K562 (cell line): Measurements from ENCODE around the gene SATB2. TPM values are rescaled to one million over a fixed set of nuclear protein-coding genes. Genes with fewer than 3 reads are reported as not detected.

Experiments used
- ATAC-seq: fragments of 200-7000 bp; cut with Tn5 transposase; 3 replicates; pipeline ENCODE4 v1.9.1; 2020; ENCODE audit warnings: moderate library complexity
- BruUV-seq: library from RNA; stranded (reverse); fragments of 400-500 nt; replicated peaks from 2 replicates; lab custom pipeline; 2021; lab: Mats Ljungman, UMichigan
- CTCF ChIA-PET: fragments of 300-600 bp; formaldehyde crosslinking; extraction: SDS; loops from one replicate; lab custom pipeline; 2021; ENCODE audit warnings: low intra/inter-chr PET ratio; lab: Yijun Ruan, JAX
- POLR2A ChIA-PET: fragments of 300-600, 350-650 bp; sonication (Branson Sonifier 250); formaldehyde crosslinking; extraction: SDS; loops from one replicate; lab custom pipeline; 2021; ENCODE audit warnings: antibody characterized with exemption, inconsistent platforms; lab: Yijun Ruan, JAX
- DNase-seq, 4 experiments: peaks; one replicate each; pipeline versions ENCODE4 v3.0.0 to v3.0.0-alpha.2; 2011 to 2018; ENCODE audit warnings: low spot score in 3 of 4, mixed read lengths in 3 of 4; ENCODE audit errors: extremely low read depth in 1 of 4
- FAIRE-seq: peaks from 2 replicates; lab custom pipeline; 2011; peaks lifted over from hg19 to GRCh38; lab: Jason Lieb, UNC
- H2AFZ ChIP-seq: 2 replicates; pipeline ENCODE4 v1.6.0; 2011; ENCODE audit warnings: low read depth, low read length, control low read depth, inconsistent platforms
- H3K27ac ChIP-seq: fragments of 200-600 bp; 3 replicates; pipeline ENCODE4 v1.8.0; 2011; ENCODE audit warnings: low read depth, mild to moderate bottlenecking, control low read depth, inconsistent platforms, low read length, moderate library complexity, mixed read lengths; ENCODE audit errors: extremely low read depth
- H3K27me3 ChIP-seq, 2 experiments: fragments of 300-600 bp in 1 of 2; 2 replicates in 1 of 2; 3 replicates in 1 of 2; pipeline versions ENCODE4 v1.6.0 to v1.8.0; 2011; ENCODE audit warnings: inconsistent platforms in 2 of 2, low read length in 2 of 2, mild to moderate bottlenecking in 1 of 2, mixed read lengths in 1 of 2, moderate library complexity in 1 of 2; ENCODE audit not compliant: control insufficient read depth in 2 of 2, insufficient read depth in 2 of 2
- H3K36me3 ChIP-seq: fragments of 300-600 bp; 3 replicates; pipeline ENCODE4 v1.8.0; 2011; ENCODE audit warnings: mild to moderate bottlenecking, low read length, inconsistent platforms; ENCODE audit not compliant: control insufficient read depth, insufficient read depth
- H3K4me1 ChIP-seq, 2 experiments: fragments of 200-600 bp in 1 of 2; replicated peaks in 1 of 2; 2 replicates in 1 of 2; 3 replicates in 1 of 2; pipeline versions ENCODE4 v1.5.1 to v1.8.0; 2011; ENCODE audit warnings: inconsistent platforms in 2 of 2, low read length in 2 of 2, mild to moderate bottlenecking in 1 of 2, mixed read lengths in 1 of 2, moderate library complexity in 1 of 2; ENCODE audit not compliant: control insufficient read depth in 2 of 2, insufficient read depth in 2 of 2
- H3K4me2 ChIP-seq: 2 replicates; pipeline ENCODE4 v1.6.1; 2011; ENCODE audit warnings: low read length, control low read depth, inconsistent platforms, mixed read lengths; ENCODE audit not compliant: insufficient read depth
- H3K4me3 ChIP-seq: fragments of 200-600 bp; sonication (generic), shearing (Covaris generic); 2 replicates; pipeline ENCODE4 v1.5.1; 2016; ENCODE audit warnings: control low read depth, inconsistent platforms
- H3K79me2 ChIP-seq: fragments of 200-600 bp; 3 replicates; pipeline ENCODE4 v1.8.0; 2011; ENCODE audit warnings: low read length, inconsistent platforms; ENCODE audit not compliant: control insufficient read depth, insufficient read depth
- H3K9ac ChIP-seq, 2 experiments: 2 replicates each; pipeline versions ENCODE4 v1.6.0 to v1.6.1; 2011; ENCODE audit warnings: low read depth in 2 of 2, low read length in 2 of 2, control low read depth in 1 of 2, inconsistent platforms in 1 of 2, mild to moderate bottlenecking in 1 of 2, mixed read lengths in 1 of 2; ENCODE audit not compliant: insufficient read depth in 1 of 2
- H3K9me1 ChIP-seq: one replicate; pipeline ENCODE4 v1.6.0; 2011; ENCODE audit warnings: inconsistent platforms, mild to moderate bottlenecking, low read length, moderate library complexity; ENCODE audit not compliant: control insufficient read depth, insufficient read depth
- H3K9me3 ChIP-seq: replicated peaks from 2 replicates; pipeline ENCODE4 v1.5.1; 2011; ENCODE audit warnings: low read depth, low read length, inconsistent platforms; ENCODE audit not compliant: control insufficient read depth, insufficient read depth
- H4K20me1 ChIP-seq: replicated peaks from 2 replicates; pipeline ENCODE4 v1.6.1; 2011; ENCODE audit warnings: low read length, inconsistent platforms, mixed read lengths; ENCODE audit not compliant: control insufficient read depth, insufficient read depth
- CBX2 ChIP-seq: fragments of 200-600 bp; sonication (generic); IDR thresholded peaks from one replicate; pipeline ENCODE4 v1.6.1; 2012; ENCODE audit warnings: mild to moderate bottlenecking, low read length, inconsistent platforms; ENCODE audit not compliant: insufficient read depth, poor library complexity, severe bottlenecking
- E2F1 ChIP-seq: sonication (generic); formaldehyde crosslinking; IDR thresholded peaks from 2 replicates; pipeline ENCODE4 v1.8.1; 2023; ENCODE audit warnings: mild to moderate bottlenecking, missing genetic modification reagents, moderate library complexity
- ETV5 ChIP-seq: sonication (generic); formaldehyde crosslinking; IDR thresholded peaks from 2 replicates; pipeline ENCODE4 v1.4.0; 2020; ENCODE audit warnings: low read depth, mild to moderate bottlenecking, missing genetic modification reagents
- GATAD2B ChIP-seq: fragments of 450-650 bp; IDR thresholded peaks from 2 replicates; pipeline ENCODE4 v1.6.1; 2017; ENCODE audit warnings: mild to moderate bottlenecking, borderline replicate concordance
- GTF2B ChIP-seq: IDR thresholded peaks from 2 replicates; pipeline ENCODE4 v1.6.1; 2011; ENCODE audit not compliant: insufficient read length; ENCODE audit errors: extremely low read depth
- LCOR ChIP-seq: sonication (generic); formaldehyde crosslinking; IDR thresholded peaks from 2 replicates; pipeline ENCODE4 v1.8.0; 2022; ENCODE audit warnings: mild to moderate bottlenecking, missing genetic modification reagents
- NFRKB ChIP-seq: fragments of 450-650 bp; IDR thresholded peaks from 2 replicates; pipeline ENCODE4 v1.6.1; 2016; ENCODE audit warnings: low read depth
- ZBTB11 ChIP-seq, 3 experiments: fragments of 200-800 bp in 1 of 3; fragments of 250-450 bp in 1 of 3; fragments of 450-650 bp in 1 of 3; sonication (Bioruptor Pico) in 1 of 3; sonication (Bioruptor generic) in 1 of 3; formaldehyde crosslinking in 1 of 3; IDR thresholded peaks; 2 replicates each; pipeline versions ENCODE4 v1.6.1 to v1.8.0; 2016 to 2022; ENCODE audit warnings: mild to moderate bottlenecking in 2 of 3, missing genetic modification characterization in 2 of 3, missing compliant biosample characterization in 1 of 3, moderate library complexity in 1 of 3
- ZMIZ1 ChIP-seq, 2 experiments: fragments of 150-350 bp in 1 of 2; IDR thresholded peaks; 2 replicates each; pipeline ENCODE4 v1.6.1; 2012 to 2016; ENCODE audit warnings: low read depth in 2 of 2, low read length in 2 of 2, mild to moderate bottlenecking in 1 of 2, moderate library complexity in 1 of 2
- ZNF224 ChIP-seq: sonication (generic); formaldehyde crosslinking; IDR thresholded peaks from 2 replicates; pipeline ENCODE4 v1.8.0; 2022; ENCODE audit warnings: mild to moderate bottlenecking, missing genetic modification reagents
- ZNF324 ChIP-seq: fragments of 250-450 bp; sonication (Bioruptor Pico); IDR thresholded peaks from 2 replicates; pipeline ENCODE4 v1.4.0; 2020; ENCODE audit warnings: mild to moderate bottlenecking
- WGBS: fragments of 100-300 bp; shearing (Covaris generic); methylation state at CpG from one replicate; pipeline ENCODE4 v1.1.6; 2016; ENCODE audit warnings: low coverage, mixed read lengths; ENCODE audit not compliant: insufficient coverage; ENCODE audit errors: missing lambda C conversion rate; 5-methylcytosine and 5-hydroxymethylcytosine counted together
- in situ Hi-C: fragments of 300-500 bp; cut with MboI; formaldehyde crosslinking; loops from 4 replicates; pipeline ENCODE4 v1.15.0; 2018; ENCODE audit warnings: inconsistent platforms, mixed read lengths
- intact Hi-C: fragments of 100-400 bp; cut with micrococcal nuclease; formaldehyde crosslinking; loops from 2 replicates; pipeline ENCODE4 v1.14.2; 2022
- polyA plus RNA-seq, 8 experiments: library from polyadenylated mRNA; depleted of rRNA in 4 of 8; stranded (reverse) in 5 of 8; unstranded in 3 of 8; fragments of >200 nt; fragmentation: Nextera tagmentation in 2 of 8; fragmentation: Illumina TruSeq in 1 of 8; extraction: Ambion mirVana in 2 of 8; extraction: Trizol in 1 of 8; gene quantifications; 2 replicates each; pipeline versions ENCODE4 v1.2.1 to v1.2.3, GENCODE V29; 2011 to 2014; ENCODE audit warnings: inconsistent platforms in 1 of 8, missing spikeins in 1 of 8
- total RNA-seq, 7 experiments: library from RNA; depleted of rRNA in 6 of 7; stranded (reverse); fragments of >200 nt in 6 of 7; fragmentation: Illumina TruSeq in 2 of 7; extraction: Trizol in 2 of 7; gene quantifications; 2 replicates each; pipeline versions ENCODE4 v1.2.1 to v1.2.3, GENCODE V29; 2011 to 2021; ENCODE audit warnings: low replicate concordance in 1 of 7

The SATB2 gene
- total and polyA plus RNA-seq, 9 of the 15 experiments (the other 6 are each of a cell fraction or from before 2014, with no cell fraction given), result 4.5 to 34.0 (median 15.1) TPM

- Histone ChIP-seq H3K4me2 (no peak overlapping the region), H3K4me1 (peaks cover 0 to 6% of the 10 kb centered on the region in 2 experiments; a peak in 2 of 5 replicates), H4K20me1 (peaks cover 10% of the 10 kb centered on the region; the same call in 1 of the 2 replicates), H3K9me1 (no peaks in the 10 kb centered on the region), H3K27ac (no peak overlapping the region), H2AFZ (no peak overlapping the region), H3K79me2 (peaks cover 93% of the 10 kb centered on the region), H3K36me3 (peaks cover 54% of the 10 kb centered on the region), H3K27me3 (no peaks in the 10 kb centered on the region), H3K9me3 (no peaks in the 10 kb centered on the region), H3K4me3 (no peak overlapping the region), H3K9ac (no peak overlapping the region)
- intact Hi-C loops, result no loop called here
- no peak for DNase-seq
- 100% methylated on average over 2 of the region's 3 CpGs for WGBS
- FAIRE-seq, result no peak
- CTCF ChIA-PET, result no interaction called here
- ATAC-seq, result no peak
- POLR2A ChIA-PET, result no interaction called here
- in situ Hi-C loops, result no loop called here
- BruUV-seq, result no TSS peak
- TF ChIP-seq ZMIZ1 (IDR thresholded peaks at IDR 0.05; ENCODE audit: low read depth in 2 of 2, low read length in 2 of 2) (no peak), ZNF224 (no peak), GTF2B (no peak), CBX2 (no peak), ZBTB11 (CRISPR knock-in tag; IDR thresholded peaks at IDR 0.05) (no peak), LCOR (no peak), ZNF324 (CRISPR knock-in tag) (no peak), NFRKB (no peak), GATAD2B (no peak), E2F1 (CRISPR knock-in tag) (no peak), ETV5 (CRISPR knock-in tag) (no peak)
Measured at GRCh38 chr2:199443589-199444130, 14.1 kb downstream of the SATB2 start.
